CD14-positive monocyte (primary cell): ENCODE results near the gene ADH6. TPM values are rescaled to one million over a fixed set of nuclear protein-coding genes. Genes with fewer than 3 reads are reported as not detected.

Source experiments
- DNase-seq, 3 donors: peaks; one replicate each; pipeline ENCODE4 v3.0.0-alpha.2; 2011 to 2022
- H2AFZ ChIP-seq: 2 replicates; pipeline ENCODE4 v1.6.0; 2012; ENCODE audit warnings: mild to moderate bottlenecking, low read depth, low read length, inconsistent platforms; ENCODE audit not compliant: insufficient read depth, poor library complexity, severe bottlenecking
- H3K27ac ChIP-seq, 2 donors: 1 replicate in 1 of 2; 2 replicates in 1 of 2; pipeline ENCODE4 v1.5.1; 2012 to 2013; ENCODE audit warnings: low read length in 2 of 2, control low read depth in 1 of 2, inconsistent platforms in 1 of 2, low read depth in 1 of 2, mild to moderate bottlenecking in 1 of 2
- H3K27me3 ChIP-seq, 2 donors: one replicate each; pipeline versions ENCODE4 v1.6.0 to v1.6.1; 2011 to 2013; ENCODE audit warnings: low read length in 2 of 2; ENCODE audit not compliant: control insufficient read depth in 2 of 2, insufficient read depth in 2 of 2
- H3K36me3 ChIP-seq, 2 donors: replicated peaks in 1 of 2; 1 replicate in 1 of 2; 2 replicates in 1 of 2; pipeline versions ENCODE4 v1.5.1 to v1.6.1; 2012 to 2013; ENCODE audit warnings: low read length in 2 of 2, control low read depth in 1 of 2, inconsistent platforms in 1 of 2, mild to moderate bottlenecking in 1 of 2; ENCODE audit not compliant: insufficient read depth in 2 of 2, control insufficient read depth in 1 of 2
- H3K4me1 ChIP-seq, 2 donors: 1 replicate in 1 of 2; 2 replicates in 1 of 2; pipeline versions ENCODE4 v1.5.1 to v1.6.1; 2012 to 2013; ENCODE audit warnings: low read length in 2 of 2, control low read depth in 1 of 2, inconsistent platforms in 1 of 2, mild to moderate bottlenecking in 1 of 2, moderate library complexity in 1 of 2; ENCODE audit not compliant: insufficient read depth in 2 of 2, control insufficient read depth in 1 of 2
- H3K4me2 ChIP-seq: replicated peaks from 2 replicates; pipeline ENCODE3; 2012; ENCODE audit warnings: low read length, moderate library complexity, mild to moderate bottlenecking; ENCODE audit not compliant: poor library complexity, severe bottlenecking; ENCODE audit errors: extremely low read depth
- H3K4me3 ChIP-seq, 3 experiments: fragments of 200-600 bp in 1 of 3; sonication (generic) in 1 of 3; replicated peaks in 1 of 3; 1 replicate in 2 of 3; 2 replicates in 1 of 3; pipeline ENCODE4 v1.5.1; 2011 to 2013; ENCODE audit warnings: low read length in 3 of 3, mild to moderate bottlenecking in 3 of 3, control low read depth in 2 of 3, low read depth in 2 of 3, inconsistent platforms in 1 of 3, moderate library complexity in 1 of 3
- H3K79me2 ChIP-seq: 2 replicates; pipeline ENCODE4 v1.6.0; 2012; ENCODE audit warnings: mild to moderate bottlenecking, control low read depth, inconsistent platforms, low read length, moderate library complexity; ENCODE audit not compliant: insufficient read depth
- H3K9ac ChIP-seq: 2 replicates; pipeline ENCODE4 v1.6.0; 2017; ENCODE audit warnings: low read length, mild to moderate bottlenecking; ENCODE audit not compliant: insufficient read depth, poor library complexity, severe bottlenecking
- H3K9me3 ChIP-seq, 2 donors: replicated peaks in 1 of 2; 1 replicate in 1 of 2; 2 replicates in 1 of 2; pipeline versions ENCODE4 v1.5.1 to v1.6.1; 2012 to 2013; ENCODE audit warnings: low read length in 2 of 2, control low read depth in 1 of 2; ENCODE audit not compliant: control insufficient read depth in 1 of 2, insufficient read depth in 1 of 2
- H4K20me1 ChIP-seq: 2 replicates; pipeline ENCODE4 v1.6.0; 2012; ENCODE audit warnings: mild to moderate bottlenecking, low read length, control low read depth, moderate library complexity; ENCODE audit not compliant: insufficient read depth
- H3K27ac Mint-ChIP-seq, 7 donors: one replicate each; pipeline ENCODE4 v1.8.0; 2020; ENCODE audit warnings: mild to moderate bottlenecking in 7 of 7, mixed read lengths in 7 of 7, moderate library complexity in 6 of 7, inconsistent platforms in 2 of 7
- H3K27me3 Mint-ChIP-seq, 3 donors: one replicate each; pipeline ENCODE4 v1.8.0; 2021 to 2022; ENCODE audit warnings: low read depth in 3 of 3, mild to moderate bottlenecking in 3 of 3, mixed read lengths in 3 of 3, moderate library complexity in 3 of 3, inconsistent platforms in 1 of 3
- H3K36me3 Mint-ChIP-seq, 2 donors: one replicate each; pipeline ENCODE4 v1.8.0; 2020; ENCODE audit warnings: mixed read lengths in 2 of 2, inconsistent platforms in 1 of 2, mild to moderate bottlenecking in 1 of 2
- H3K4me1 Mint-ChIP-seq: one replicate; pipeline ENCODE4 v1.8.0; 2020; ENCODE audit warnings: mild to moderate bottlenecking, mixed read lengths
- H3K4me3 Mint-ChIP-seq, 2 donors: one replicate each; pipeline ENCODE4 v1.8.0; 2020; ENCODE audit warnings: mild to moderate bottlenecking in 2 of 2, mixed read lengths in 2 of 2, moderate library complexity in 1 of 2
- H3K9me3 Mint-ChIP-seq, 7 donors: one replicate each; pipeline ENCODE4 v1.8.0; 2020 to 2022; ENCODE audit warnings: mixed read lengths in 7 of 7, mild to moderate bottlenecking in 6 of 7, moderate library complexity in 6 of 7, inconsistent platforms in 2 of 7
- CTCF ChIP-seq: fragments of 200-600 bp; IDR thresholded peaks from one replicate; pipeline ENCODE4 v1.8.0; 2022; ENCODE audit warnings: antibody characterized with exemption, mild to moderate bottlenecking
- WGBS: methylation state at CpG from one replicate; pipeline ENCODE4 v1.1.5; 2013; ENCODE audit warnings: missing lambda C conversion rate; ENCODE audit not compliant: insufficient coverage; 5-methylcytosine and 5-hydroxymethylcytosine counted together
- intact Hi-C, 2 donors: fragments of 100-400 bp; cut with micrococcal nuclease; formaldehyde crosslinking; loops; one replicate each; pipeline versions ENCODE4 v1.15.0 to v1.15.1; 2023
- polyA plus RNA-seq, 3 donors: library from polyadenylated mRNA; depleted of rRNA in 1 of 3; unstranded in 2 of 3; stranded (reverse) in 1 of 3; fragments of 300-500 nt in 2 of 3; fragments of >200 nt in 1 of 3; fragmentation: Illumina TruSeq in 2 of 3; gene quantifications; 1 replicate in 2 of 3; 2 replicates in 1 of 3; pipeline ENCODE4 v1.2.3, GENCODE V29; 2012 to 2021

The ADH6 gene
- polyA plus RNA-seq, 3 donors = not detected

- peaks cover 1 to 9% of the 10 kb centered on the region in 2 donors for H3K9me3 ChIP-seq
- H3K27me3 Mint-ChIP-seq = no peaks in the 10 kb centered on the region
- no peak overlapping the region for H3K4me3 Mint-ChIP-seq
- no peaks in the 10 kb centered on the region for H3K4me1 Mint-ChIP-seq
- no peak overlapping the region for H3K9ac ChIP-seq
- no peak overlapping the region for H2AFZ ChIP-seq
- intact Hi-C loops = no loop called here
- H3K36me3 ChIP-seq = no peaks in the 10 kb centered on the region
- no peak overlapping the region for H3K27ac Mint-ChIP-seq
- no peak overlapping the region for H3K4me3 ChIP-seq
- H3K79me2 ChIP-seq = no peaks in the 10 kb centered on the region
- H3K36me3 Mint-ChIP-seq = no peaks in the 10 kb centered on the region
- no peaks in the 10 kb centered on the region for H3K4me1 ChIP-seq
- H3K4me2 ChIP-seq = no peak overlapping the region
- WGBS = 80% methylated on average over 1 of the region's 2 CpGs
- TF ChIP-seq CTCF = no peak
- no peaks in the 10 kb centered on the region for H4K20me1 ChIP-seq
- H3K27me3 ChIP-seq = no peaks in the 10 kb centered on the region
- H3K27ac ChIP-seq = no peak overlapping the region
- peaks cover 11 to 31% (median 13%) of the 10 kb centered on the region in 7 donors for H3K9me3 Mint-ChIP-seq
- no peak for DNase-seq
These were observed 39.9 kb downstream of the ADH6 start for GRCh38 chr4:99179178-99179577.

GRCh38 chr4:99166544-99166943, 52.5 kb downstream of the ADH6 start:
- no peaks in the 10 kb centered on the region for H3K27me3 Mint-ChIP-seq

More at GRCh38 chr4:99166544-99166943, 52.5 kb downstream of the ADH6 start:
- Histone ChIP-seq H4K20me1 (no peaks in the 10 kb centered on the region), H3K4me3 (no peak overlapping the region), H3K9ac (no peak overlapping the region), H3K4me2 (no peak overlapping the region), H3K79me2 (no peaks in the 10 kb centered on the region), H3K27me3 (no peaks in the 10 kb centered on the region), H2AFZ (no peak overlapping the region), H3K9me3 (no peaks in the 10 kb centered on the region), H3K27ac (no peak overlapping the region), H3K4me1 (no peaks in the 10 kb centered on the region), H3K36me3 (no peaks in the 10 kb centered on the region)
- Mint-ChIP-seq H3K9me3 (peaks cover 2 to 7% (median 3%) of the 10 kb centered on the region in 7 donors), H3K36me3 (no peaks in the 10 kb centered on the region), H3K27ac (no peak overlapping the region), H3K4me3 (no peak overlapping the region), H3K4me1 (no peaks in the 10 kb centered on the region)
- intact Hi-C loops = no loop called here
- no peak for DNase-seq
- WGBS = no CpG with 5 or more reads among the region's 2 CpGs
- TF ChIP-seq CTCF = no peak
